PFSK-1 (cell line): ENCODE results near the gene ZNF780A.

Source experiments
- FOXP2 ChIP-seq: optimal IDR thresholded peaks from 2 replicates; pipeline ENCODE3; 2011; ENCODE audit warnings: borderline replicate concordance, control low read depth, inconsistent platforms; ENCODE audit not compliant: insufficient read depth; ENCODE audit errors: extremely low read length, extremely low read depth
- POLR2AphosphoS5 ChIP-seq: IDR thresholded peaks from 2 replicates; pipeline ENCODE4 v1.6.1; 2012; ENCODE audit warnings: low read depth, mild to moderate bottlenecking, control low read depth, low read length, moderate library complexity
- REST ChIP-seq, 2 experiments: IDR thresholded peaks; 2 replicates each; pipeline versions ENCODE4 v1.6.1 to v1.8.0; 2011 to 2012; ENCODE audit warnings: low read depth in 2 of 2, low read length in 2 of 2, control low read depth in 1 of 2, inconsistent platforms in 1 of 2, mild to moderate bottlenecking in 1 of 2, moderate library complexity in 1 of 2; ENCODE audit not compliant: insufficient read depth in 1 of 2
- SIN3A ChIP-seq: IDR thresholded peaks from 2 replicates; pipeline ENCODE4 v1.6.1; 2012; ENCODE audit warnings: mild to moderate bottlenecking, low read length, moderate library complexity, borderline replicate concordance; ENCODE audit not compliant: insufficient read depth
- TAF1 ChIP-seq: IDR thresholded peaks from 2 replicates; pipeline ENCODE4 v1.6.1; 2012; ENCODE audit warnings: low read length, control low read depth, borderline replicate concordance; ENCODE audit not compliant: insufficient read depth

ZNF780A gene

DNA sequence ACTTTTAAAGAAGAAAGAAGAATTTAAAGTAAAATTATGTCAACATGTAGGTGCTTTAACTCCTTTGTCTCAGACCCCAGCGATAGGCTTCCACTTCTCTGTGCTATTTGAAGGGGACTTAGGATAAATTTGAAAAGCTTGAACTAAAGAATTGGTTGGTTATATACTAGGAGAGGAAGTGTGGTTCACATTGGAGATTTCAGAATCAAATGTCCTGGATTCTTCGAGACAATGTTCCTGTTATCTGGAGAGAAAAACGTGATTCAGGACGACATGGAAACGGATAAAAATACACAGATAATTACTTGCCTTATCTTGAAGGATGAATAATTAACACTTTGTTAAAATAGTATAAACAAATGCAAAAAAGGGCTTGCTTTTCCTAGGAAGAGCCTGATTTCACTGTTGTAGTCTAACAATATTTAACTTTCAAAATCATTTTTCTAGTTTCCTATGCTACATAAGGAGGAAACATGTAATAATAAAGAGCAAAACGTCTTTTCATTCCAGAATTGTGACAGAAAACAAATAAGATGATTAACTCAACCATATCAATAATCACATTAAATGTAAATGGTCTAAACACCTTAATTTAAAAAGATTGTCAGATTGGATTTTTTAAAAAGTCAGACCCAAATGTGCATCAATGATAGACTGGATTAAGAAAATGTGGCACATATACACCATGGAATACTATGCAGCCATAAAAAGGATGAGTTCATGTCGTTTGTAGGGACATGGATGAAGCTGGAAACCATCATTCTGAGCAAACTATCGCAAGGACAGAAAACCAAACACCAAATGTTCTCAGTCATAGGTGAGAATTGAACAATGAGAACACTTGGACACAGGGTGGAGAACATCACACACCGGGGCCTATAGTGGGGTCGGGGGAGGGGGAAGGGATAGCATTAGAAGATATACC, 724 bp upstream of the ZNF780A start:
- no peak for TF ChIP-seq SIN3A
- TF ChIP-seq TAF1, result no peak
- no peak for TF ChIP-seq POLR2AphosphoS5
- no peak for TF ChIP-seq REST (IDR thresholded peaks at IDR 0.05; ENCODE audit: insufficient read depth in 1 of 2, low read depth in 2 of 2, low read length in 2 of 2)
- TF ChIP-seq FOXP2, result no peak

DNA sequence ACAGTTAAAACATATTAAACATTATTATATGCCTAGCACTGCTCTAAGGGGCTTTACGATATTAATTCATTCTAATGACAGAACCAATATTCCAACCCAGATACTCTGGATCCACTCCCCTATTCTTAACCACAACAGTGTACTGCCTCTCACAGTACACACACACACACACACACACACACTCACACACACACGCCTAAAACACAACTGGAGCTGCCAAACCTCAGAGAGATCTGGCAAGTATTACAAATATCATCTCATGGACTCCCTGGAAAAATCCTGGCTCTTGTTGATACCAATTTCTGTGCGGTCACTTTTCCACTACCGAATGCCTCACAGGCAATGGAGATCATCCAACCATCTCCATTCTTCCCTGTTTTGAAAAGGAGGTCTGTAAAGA, 1.3 kb downstream of the ZNF780A start:
- TF ChIP-seq POLR2AphosphoS5 (no peak), SIN3A (no peak), REST (IDR thresholded peaks at IDR 0.05; ENCODE audit: insufficient read depth in 1 of 2, low read depth in 2 of 2, low read length in 2 of 2) (no peak), TAF1 (no peak), FOXP2 (no peak)

GRCh38 chr19:40088299-40089047, 2.3 kb downstream of the ZNF780A start:
- TF ChIP-seq TAF1 (no peak), SIN3A (no peak), FOXP2 (no peak), POLR2AphosphoS5 (no peak), REST (IDR thresholded peaks at IDR 0.05; ENCODE audit: insufficient read depth in 1 of 2, low read depth in 2 of 2, low read length in 2 of 2) (no peak)

DNA sequence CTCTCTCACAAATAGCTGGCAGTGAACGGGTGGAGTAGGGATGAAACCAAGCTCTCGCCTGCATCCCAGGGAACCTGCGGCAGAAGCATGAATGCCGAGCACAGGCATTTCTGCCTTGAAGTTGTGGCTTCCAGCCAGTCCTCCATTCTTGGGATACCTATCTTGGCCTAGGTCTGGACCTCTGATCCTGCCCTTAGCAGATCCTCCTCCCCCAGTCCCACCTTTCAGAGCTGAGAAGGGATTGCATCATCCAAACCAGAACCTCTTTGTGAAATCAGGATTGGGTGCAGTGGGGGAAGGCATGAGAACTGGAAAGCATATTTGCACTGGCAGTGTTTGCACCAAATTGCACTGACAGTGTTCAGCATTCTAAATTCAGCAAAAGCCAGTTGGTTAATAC, 5.8 kb downstream of the ZNF780A start:
- no peak for TF ChIP-seq POLR2AphosphoS5
- TF ChIP-seq SIN3A, result no peak
- TF ChIP-seq REST (IDR thresholded peaks at IDR 0.05; ENCODE audit: insufficient read depth in 1 of 2, low read depth in 2 of 2, low read length in 2 of 2), result no peak
- no peak for TF ChIP-seq TAF1
- no peak for TF ChIP-seq FOXP2

- TF ChIP-seq REST (IDR thresholded peaks at IDR 0.05; ENCODE audit: insufficient read depth in 1 of 2, low read depth in 2 of 2, low read length in 2 of 2) (no peak), SIN3A (no peak), TAF1 (no peak), FOXP2 (no peak), POLR2AphosphoS5 (no peak)
These were observed 9.3 kb downstream of the ZNF780A start for GRCh38 chr19:40081411-40081810.
